Astrocyte of the spinal cord (primary cell): ENCODE results near the gene ATP6V0D1.

Source experiments
- DNase-seq: peaks from one replicate; pipeline ENCODE4 v3.0.0; 2011; ENCODE audit warnings: low read depth, low spot score
- H3K4me3 ChIP-seq: 2 replicates; pipeline ENCODE4 v1.5.1; 2011; ENCODE audit warnings: low read depth, mild to moderate bottlenecking, low read length, moderate library complexity
- in situ Hi-C: cut with HindIII; loops from 2 replicates; pipeline ENCODE4 v1.10.0; 2017; ENCODE audit warnings: low sequenced_read_pairs
- TF ChIP-seq, protein P1 (sequence below): IDR thresholded peaks from 2 replicates; pipeline ENCODE4 v1.5.1; 2012; ENCODE audit warnings: low read depth, mild to moderate bottlenecking, low read length, inconsistent platforms

Gene ATP6V0D1

GRCh38 chr16:67526149-67526791 lies 45.3 kb upstream of the ATP6V0D1 start:
- no peak for DNase-seq
- TF ChIP-seq, protein P1, sequence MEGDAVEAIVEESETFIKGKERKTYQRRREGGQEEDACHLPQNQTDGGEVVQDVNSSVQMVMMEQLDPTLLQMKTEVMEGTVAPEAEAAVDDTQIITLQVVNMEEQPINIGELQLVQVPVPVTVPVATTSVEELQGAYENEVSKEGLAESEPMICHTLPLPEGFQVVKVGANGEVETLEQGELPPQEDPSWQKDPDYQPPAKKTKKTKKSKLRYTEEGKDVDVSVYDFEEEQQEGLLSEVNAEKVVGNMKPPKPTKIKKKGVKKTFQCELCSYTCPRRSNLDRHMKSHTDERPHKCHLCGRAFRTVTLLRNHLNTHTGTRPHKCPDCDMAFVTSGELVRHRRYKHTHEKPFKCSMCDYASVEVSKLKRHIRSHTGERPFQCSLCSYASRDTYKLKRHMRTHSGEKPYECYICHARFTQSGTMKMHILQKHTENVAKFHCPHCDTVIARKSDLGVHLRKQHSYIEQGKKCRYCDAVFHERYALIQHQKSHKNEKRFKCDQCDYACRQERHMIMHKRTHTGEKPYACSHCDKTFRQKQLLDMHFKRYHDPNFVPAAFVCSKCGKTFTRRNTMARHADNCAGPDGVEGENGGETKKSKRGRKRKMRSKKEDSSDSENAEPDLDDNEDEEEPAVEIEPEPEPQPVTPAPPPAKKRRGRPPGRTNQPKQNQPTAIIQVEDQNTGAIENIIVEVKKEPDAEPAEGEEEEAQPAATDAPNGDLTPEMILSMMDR = no peak
- in situ Hi-C loops = no loop called here
- no peak overlapping the region for H3K4me3 ChIP-seq

DNA sequence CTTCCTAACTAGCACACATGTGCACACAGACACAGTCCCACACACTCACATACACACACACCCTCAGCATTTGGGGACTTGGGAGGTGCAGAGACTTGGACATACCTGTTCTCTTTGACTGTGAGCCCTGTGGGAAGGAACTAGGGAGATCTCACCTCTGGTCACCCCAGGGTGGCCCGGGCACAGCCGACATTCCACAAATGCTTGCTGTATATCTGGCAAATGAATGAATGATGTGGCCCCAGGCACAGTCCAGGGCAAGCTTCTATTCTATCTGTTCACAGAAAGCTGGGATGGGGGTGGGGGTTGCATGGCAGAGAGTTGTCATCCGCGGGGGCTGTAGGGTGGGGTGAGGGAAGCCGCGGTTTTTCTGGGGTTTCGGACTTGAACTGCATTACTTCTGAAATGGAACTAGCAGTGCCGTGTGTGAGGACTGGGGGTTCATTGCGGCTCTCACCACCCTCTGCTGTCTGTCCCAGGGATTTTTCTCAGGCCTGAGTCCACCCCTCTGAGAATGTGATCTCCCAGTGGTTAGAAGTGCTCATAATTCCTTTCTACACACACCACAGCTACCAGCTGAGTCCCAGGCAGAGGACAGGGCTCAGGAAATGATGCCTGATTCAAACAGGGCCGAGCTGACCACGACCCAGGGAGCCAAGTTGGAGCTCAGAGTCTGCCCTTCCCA lies 44.4 kb upstream of the ATP6V0D1 start:
- H3K4me3 ChIP-seq = no peak overlapping the region
- in situ Hi-C loops = no loop called here
- no peak for DNase-seq
- TF ChIP-seq, protein P1 = peak; percentile 29

GRCh38 chr16:67521095-67521804 lies 40.3 kb upstream of the ATP6V0D1 start:
- in situ Hi-C loops = no loop called here
- DNase-seq = peak; percentile 96
- TF ChIP-seq, protein P1 = peak; percentile 99
- peak overlapping the region; percentile 51 for H3K4me3 ChIP-seq

DNA sequence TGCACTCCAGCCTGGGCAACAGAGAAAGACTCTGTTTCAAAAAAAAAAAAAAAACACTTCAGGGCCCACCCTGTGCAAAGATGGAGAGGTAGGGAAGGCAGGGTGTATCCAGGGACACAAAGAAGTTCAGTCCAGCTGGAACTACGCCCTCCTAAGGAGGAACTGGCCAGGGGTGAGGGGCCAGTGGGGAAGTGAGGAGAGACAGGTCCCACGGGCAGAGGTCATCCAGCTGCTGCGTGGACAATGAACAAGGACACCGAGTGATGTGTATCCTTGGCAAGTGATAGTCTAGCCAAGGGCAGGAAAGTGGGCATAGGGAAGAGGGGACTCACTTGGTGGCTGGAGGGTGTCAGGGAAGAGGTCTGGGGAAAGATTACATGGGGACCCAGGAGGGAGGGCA lies 38.3 kb upstream of the ATP6V0D1 start:
- in situ Hi-C loops = no loop called here
- TF ChIP-seq, protein P1 = no peak
- no peak for DNase-seq
- H3K4me3 ChIP-seq = no peak overlapping the region

DNA sequence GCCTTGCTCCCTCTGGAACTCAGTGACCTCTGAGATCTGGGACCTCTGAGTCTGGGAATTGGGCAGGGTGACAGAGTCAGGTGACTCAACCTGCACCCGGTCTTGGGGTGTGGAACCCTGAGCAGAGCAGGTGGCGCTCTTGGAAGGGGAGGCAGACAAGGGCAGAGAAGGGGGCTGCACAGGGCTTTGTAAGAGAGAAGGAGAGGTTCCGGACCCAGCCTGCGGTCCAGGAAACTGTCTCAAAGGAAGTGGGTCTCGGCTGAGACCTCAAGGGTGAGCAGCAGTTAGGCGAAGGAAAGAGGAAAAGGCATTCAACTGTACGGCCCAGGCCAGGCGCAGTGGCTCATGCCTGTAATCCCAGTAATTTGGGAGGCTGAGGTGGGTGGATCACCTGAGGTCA lies 37.7 kb upstream of the ATP6V0D1 start:
- in situ Hi-C loops = no loop called here
- H3K4me3 ChIP-seq = no peak overlapping the region
- TF ChIP-seq, protein P1 = no peak
- DNase-seq = no peak

DNA sequence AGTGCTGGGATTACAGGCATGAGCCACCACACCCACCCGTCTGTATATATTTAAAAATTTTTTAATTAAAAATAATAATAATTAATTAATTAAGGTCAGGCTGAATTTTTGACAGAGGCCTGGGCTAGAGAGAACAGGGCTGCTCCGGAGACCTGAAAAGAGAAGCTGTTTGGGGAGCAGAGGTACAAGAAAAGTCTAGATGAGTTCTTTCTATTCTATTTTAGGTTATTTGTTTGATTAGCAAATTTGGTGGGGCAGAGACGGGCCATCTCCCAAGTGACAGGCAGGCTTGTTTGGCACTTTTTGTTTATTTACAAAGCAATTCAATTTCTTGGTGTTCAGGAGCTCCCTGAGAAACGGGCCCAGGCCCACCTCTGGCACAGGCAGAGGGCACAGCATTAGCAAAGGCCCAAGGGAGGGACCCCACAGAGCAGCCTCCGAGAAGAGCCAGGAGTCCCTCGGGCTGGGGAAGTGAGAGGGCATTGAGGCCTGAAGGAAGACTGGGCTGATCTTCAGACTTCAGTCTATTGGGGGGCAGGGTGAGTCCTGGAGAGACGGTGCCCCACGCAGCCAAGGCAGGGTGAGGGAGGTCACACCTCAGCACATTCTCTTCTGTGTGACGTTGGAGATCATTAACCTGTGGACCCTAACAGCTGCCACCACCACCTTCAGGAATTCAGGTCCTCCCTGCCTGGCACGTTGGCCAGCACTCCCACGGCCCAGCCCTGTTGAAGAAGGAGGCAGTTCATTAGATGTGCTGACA lies 36.9 kb upstream of the ATP6V0D1 start:
- TF ChIP-seq, protein P1 = no peak
- DNase-seq = no peak
- in situ Hi-C loops = no loop called here
- H3K4me3 ChIP-seq = no peak overlapping the region
